ENCODE results near the gene UNC13A.

- TF ChIP-seq POLR2A (IDR thresholded peaks at IDR 0.05): no peak
- TF ChIP-seq CTCF (IDR thresholded peaks at IDR 0.05): no peak
- TF ChIP-seq POLR2AphosphoS5 (IDR thresholded peaks at IDR 0.05): no peak
- TF ChIP-seq EP300 (IDR thresholded peaks at IDR 0.05): no peak
These were observed 81.5 kb downstream of the UNC13A start for GRCh38 chr19:17606590-17607185.

Data from stomach (tissue), 4 donors.